Measurements from ENCODE around the gene IER5.
"Not testable (repeated sequence)": the region's sequence is repeated elsewhere in the genome, so short reads cannot be mapped to it uniquely, and the experiment has no call there.

Gene IER5

DNA sequence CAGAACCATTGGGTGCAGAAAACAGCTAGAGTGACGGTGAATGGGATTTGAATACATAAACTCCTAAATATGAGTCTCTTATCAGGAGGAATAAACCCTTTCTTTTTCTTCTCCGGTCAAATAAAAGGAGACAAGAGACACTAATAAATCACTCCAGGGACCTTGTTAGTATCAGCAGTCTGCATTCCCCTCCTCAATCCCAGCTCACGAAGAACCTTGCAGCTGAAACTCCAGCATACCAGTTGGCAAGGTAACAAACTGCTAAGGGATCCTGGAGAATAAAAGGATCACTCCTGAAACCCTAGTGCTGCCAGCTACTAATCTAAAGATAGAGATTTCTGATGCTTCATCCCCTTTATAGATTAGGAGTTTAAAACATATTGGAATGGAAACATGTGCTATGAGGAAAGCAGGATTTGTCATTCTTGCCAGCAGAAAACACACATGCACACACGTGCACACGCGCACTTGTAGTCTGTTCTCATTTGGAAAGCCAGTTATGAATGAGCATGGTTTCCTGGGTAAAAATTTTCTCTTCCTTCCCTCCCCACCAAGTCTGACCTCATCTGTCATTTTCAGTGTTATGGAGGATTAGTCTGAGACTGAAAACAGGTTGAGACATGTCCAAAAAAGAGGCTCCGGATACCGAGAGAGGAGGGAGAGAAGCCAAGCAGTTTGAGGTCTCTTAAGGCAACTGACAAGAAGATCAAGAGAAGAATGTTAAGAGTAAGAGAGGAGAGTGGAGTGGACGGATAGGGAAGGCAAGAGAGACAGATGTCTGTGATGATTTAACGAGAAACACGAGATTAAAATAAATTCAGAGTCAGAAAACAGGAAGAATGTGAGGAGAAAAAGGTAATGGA is 10.9 kb downstream of the IER5 start:
- DNase-seq, result no peak

DNA sequence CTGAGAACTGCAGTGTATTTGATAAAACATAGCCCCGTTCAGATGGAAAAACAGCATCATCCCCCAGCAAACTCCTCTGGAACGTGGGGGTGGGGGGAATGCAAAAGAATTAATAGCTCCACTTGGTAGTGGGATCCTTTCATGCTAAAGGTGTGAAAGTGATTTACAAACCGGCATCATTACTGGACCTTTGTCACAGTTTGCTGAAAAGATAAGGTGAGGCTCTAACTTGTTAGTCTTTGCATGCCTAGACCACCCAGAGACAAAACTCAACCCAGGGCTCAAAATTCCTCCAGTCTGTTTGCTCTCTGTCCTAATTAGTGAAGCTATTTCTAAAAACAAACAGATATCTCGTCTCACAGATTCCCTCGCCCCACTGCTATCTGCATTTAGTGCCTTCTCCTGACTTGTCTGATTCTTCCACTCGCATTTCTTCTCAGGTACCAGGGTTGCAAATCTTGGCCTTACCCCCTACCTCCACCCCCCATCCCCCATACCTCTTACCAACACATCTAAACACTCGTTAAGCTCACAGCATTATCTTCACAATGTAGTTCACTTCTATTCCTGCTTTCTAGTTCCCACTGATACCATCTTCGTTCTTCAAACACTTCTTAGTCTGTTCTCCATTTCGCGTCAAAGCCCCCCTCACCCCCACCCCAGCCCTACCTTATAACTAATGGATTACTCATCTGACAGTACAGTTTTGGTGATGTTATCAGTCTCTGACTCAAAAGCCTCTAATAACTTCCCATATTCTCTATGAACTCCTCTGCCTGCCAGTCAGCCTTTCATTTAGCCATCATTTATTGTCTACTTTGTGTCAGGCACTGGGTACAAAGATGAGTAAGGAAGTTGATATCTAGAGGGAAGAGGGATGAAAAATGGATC is 11.8 kb downstream of the IER5 start:
- DNase-seq, result no peak

DNA sequence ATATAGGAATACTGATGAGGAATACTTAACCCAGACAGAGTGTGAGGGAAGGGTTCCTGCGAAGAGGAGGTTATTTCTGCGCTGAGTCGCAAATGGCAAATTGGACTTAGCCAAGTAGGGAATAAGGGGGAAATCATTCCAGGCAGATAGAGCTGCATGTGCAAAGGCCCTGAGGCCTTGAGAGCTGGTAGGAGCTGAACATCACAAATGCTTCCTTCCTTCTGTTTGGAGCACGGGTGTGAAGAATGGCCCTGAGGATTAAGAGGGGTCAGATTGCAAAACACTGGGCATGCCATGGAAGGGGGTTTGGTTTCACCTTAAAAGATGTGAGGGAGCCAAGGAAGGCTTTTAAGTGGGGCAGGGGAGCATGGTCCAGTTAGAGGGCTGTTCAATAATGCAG is 12.4 kb downstream of the IER5 start:
- no peak for DNase-seq

DNA sequence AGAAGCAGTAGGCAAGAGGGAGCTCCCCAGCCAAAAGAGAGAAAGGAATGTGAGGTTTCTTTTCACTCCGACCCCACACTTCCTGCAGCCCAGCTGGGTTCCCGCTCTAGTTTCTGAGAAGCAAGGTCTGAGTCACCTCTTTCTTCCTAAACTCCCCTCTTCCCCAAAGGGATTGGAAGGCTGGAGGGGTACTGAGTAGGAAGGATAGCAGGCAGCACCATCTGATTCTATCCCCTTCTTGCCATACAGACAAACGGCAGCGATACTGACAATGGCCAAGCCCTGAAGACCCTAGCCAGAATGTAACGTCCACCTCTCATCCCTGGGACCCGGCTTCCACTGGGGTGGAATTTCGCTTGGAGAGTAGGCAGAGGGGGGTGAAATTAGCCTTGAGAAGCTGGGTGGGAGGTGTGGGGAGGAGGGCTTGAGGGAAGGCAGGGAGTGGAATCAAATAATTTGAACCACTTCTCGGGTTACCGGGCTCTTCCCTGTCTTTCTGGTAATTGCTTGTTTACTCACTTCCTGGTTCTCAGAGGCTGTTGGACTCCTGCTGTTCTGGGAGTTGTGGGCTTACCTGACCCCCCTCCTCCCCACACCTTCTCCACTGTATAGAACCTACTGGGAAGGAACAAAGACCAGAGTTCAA is 13.2 kb downstream of the IER5 start:
- DNase-seq, result peak in 1 of 2 experiments; percentile 47

DNA sequence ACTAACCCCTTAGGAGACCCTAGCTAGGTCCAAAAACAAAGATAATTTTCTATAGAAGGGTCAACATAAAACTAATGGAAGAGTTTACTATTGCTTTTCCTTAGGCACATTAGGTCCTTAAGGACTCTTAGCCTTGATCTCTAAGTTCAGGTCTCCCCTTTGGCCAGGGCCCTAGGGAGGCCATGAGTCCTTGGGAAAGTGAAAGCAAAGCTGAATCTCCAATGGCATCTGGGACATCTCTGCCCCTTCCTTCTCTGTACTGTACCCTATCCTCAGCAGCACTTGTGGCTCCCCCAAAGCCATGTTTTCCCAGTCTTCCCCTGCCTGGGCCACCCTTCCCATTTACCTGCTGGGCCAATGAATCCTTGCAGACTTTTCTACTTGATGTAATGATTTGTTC is 14.3 kb downstream of the IER5 start:
- DNase-seq, result no peak

DNA sequence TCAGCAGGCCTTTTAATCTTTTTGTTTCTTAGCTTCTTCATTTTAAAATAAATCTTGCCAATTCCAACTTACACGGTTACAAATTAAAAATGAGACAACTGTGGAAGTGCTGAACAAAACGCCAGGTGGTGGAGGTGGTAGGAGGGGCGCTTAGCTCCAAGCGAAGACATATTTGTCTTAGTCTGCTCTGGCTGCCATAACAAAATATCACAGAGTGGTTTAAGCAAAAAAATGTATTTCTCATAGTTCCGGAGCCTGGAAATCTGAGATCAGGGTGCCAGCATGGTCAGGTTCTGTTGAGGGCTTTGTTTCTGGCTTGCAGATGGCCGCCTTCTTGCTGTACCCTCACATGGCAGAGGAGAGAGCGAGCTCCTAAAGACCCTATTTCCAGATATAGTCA is 14.9 kb downstream of the IER5 start:
- DNase-seq, result no peak

DNA sequence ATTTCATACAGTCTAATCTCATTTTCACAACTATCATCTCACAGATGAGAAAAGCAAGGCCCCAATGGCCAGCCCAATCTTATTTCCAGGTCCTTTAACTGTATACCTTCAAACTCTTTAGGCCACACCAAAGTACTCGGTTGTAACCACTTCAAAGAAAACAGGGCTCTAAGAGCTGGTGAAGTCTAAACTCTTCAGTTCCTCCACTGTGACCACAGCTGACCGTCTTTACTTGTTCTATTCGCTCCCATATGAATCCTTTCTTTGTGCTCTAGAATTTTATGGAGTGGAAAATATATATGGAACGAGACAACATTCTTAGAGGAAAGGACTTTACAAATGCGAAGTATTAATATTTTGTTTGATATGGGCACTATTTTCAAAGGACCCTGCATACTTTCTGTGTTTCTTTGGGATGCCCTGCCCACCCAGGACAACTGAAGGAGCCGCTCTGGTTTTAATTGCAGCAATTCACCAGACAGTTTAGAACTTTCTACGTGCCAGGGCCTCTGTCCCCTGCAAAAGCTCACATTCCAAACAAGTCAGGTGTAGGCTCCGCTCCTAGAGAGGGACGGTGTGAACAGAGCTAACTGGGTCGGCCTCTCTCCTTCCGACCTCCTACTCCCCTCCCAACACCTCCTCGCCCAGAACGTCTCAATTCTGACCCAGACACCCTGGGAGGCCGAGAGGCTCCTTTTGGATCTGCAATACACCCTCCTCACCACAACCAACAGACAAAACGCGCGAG is 15.7 kb downstream of the IER5 start:
- no peak for DNase-seq

DNA sequence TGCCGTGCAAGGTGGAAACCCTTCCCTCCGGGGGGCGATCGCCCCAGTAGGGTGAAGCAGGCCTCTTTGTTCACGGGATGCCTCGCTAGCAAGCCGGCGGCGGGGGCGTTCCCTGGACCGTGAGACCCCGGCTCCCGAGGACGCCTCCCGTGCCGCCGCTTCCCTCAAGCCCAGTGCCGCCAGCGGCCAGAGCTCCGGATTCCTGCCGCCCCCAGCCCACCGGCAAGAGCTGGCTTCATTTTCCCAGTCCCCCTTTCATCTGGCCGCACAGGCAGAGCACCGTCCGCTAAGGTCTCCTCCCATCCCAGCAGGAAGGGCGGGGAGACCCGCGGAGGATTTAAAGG is 16.3 kb downstream of the IER5 start:
- DNase-seq, result no peak

DNA sequence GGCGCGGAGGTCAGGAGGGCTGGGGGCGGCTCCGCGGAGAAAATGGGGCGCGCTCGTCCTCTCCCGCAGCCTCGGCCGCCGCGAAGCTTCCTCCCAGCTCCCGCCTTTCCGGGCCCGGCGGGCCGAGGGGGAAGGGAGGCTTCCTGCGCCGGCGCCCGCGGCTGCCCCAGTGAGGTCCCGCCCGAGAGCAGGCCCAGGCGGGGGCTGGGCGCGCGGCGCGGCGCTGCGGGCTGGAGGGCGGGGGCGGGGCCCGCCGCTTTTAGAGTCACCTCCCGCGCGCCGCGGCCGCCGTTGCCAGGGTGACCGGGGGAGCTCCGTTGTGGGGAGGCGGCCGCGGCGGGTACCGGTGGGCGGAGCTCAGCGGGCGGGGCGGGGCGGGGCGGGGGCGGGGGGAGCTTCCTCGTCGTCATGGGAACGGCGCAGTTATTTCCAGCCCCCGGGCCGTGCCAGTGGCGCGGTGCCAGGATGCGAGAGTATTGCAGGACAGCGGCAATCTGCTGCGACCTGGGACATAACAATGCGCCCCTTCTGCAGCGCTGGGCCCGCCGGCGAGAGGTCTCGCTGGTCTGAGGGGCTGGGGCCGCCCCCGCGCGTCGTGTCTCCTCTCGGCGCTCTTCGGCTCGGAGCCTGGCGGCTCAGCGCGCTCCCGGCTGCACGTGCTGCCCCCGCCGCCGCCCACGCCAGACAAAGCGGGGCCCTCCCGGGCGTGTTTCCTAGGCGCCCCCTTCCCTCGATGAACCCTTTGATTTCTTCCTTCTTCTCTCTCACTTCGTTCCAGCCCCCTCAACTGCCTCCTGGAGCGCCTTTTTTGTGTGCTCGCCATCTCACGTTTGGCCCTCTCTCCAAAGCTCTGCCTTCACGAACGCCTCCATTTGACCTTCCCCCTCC is 16.9 kb downstream of the IER5 start:
- DNase-seq, result peak; percentile 20 to 60

DNA sequence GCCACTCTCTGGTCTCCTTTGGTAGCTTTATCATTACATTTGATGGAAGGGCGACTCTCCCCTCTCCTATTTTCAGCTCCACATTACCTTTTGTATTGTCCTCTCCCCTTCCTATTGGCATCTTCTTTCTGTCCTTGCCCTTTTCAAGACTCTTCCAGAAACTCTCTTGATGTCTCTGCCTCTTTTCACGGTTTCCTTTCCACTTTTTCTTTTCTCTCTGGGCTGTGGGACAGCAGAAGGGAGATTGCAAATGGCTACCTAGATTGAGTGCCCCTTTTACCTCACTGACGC is 17.5 kb downstream of the IER5 start:
- DNase-seq, result no peak

DNA sequence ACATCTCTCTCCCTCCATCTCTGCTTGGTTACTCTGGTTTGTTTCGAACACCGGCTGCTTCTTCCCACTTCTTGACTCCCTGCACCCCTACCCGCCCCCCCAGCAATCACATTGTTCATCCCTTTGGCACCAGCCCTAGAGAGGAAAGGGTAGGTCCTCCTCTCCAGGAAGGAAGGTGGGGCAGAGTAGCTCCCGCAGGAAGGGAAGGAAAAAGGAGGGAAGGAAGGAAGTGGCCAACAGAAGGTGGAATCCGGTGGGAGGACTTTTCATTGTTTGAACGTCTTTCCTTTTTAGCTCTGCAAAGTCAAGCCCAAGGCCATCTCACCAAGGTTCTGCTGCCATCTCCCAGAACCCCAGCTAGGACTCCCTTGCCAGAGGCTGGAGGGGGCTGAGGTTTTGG is 18.0 kb downstream of the IER5 start:
- no peak for DNase-seq

DNA sequence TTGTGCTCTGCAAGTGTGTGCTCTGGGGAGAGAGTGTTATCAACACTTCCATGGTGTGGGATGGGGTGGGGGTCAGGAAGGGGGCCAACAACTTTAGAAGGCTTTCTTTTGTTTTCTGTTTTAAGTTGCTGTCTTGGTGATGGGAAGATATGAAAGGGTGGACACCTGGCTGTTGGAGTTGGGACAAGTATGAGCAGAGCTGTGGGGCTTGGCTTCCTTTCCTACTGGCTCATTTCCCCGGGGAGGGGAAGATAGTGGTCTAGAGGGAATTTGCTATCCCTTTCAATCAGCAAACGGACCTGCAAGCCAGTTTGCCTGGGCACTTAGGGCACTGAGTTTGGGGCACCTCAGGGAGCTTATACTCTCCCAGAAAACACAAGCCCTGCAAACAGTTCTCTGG is 19.2 kb downstream of the IER5 start:
- DNase-seq, result no peak

DNA sequence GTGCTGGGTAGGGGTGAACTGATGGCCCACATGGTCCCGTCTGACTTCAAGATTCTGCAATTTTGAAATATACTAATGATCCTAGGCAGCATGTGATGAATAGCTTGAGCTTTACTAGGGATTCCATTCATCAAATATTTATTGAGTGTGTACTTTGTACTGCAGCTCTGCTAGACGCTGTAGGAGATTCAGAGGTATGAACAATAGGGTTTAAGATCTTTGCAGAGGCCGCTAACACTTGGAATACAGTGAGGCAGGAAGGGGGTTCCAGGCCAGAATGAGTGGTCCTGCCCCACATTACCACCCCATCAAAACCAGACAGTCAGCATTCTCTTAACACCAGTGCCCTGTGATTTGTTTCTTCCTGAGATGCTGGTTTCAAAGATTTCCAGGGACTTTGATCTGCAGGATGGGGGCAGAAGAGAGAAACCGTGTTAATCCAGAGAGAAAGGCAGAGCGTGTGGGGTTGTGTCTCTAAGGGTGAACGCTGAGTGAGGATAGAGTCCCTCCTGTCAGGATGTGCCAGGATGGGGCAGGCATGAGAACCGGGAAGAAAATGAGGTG is 19.9 kb downstream of the IER5 start:
- no peak for DNase-seq

DNA sequence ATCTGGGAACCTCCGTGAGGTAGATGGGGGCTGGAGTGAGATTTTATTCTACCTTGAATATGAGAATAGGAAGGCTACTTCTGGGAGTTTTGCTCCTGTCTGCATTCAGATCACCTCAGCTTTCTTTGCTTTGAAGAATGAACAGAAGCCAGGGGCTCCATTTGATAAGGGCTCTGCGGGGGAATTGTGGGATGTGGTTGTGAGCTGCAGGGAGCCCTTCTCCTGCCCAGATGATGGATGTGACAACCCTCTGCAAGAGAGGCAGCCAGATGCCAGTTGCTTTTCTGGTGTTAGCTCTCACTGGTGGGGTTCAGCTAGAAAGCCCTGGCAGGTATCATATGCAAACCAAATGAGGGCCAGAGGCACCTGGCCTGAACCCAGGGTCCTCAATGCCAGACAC is 21.5 kb downstream of the IER5 start:
- DNase-seq, result no peak

DNA sequence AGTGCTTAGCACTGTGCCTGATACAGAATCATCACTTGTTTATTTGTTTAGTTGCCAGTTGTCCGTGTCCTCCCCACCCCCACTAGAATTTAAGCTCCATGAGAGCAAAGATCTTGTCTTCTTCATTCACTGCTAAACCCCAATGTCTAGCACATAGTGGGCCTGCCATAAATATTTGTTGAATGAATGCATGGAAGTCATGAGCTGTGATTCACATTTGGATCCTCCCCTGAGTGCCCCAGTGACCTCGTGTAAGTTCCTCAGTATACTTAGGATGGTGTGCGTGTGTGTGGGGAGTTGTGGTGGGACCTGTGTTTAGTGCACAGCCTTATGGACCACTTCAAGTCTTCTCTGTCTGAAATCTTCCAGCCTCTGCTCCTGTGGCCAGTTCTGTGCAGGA is 23.1 kb downstream of the IER5 start:
- DNase-seq, result no peak

DNA sequence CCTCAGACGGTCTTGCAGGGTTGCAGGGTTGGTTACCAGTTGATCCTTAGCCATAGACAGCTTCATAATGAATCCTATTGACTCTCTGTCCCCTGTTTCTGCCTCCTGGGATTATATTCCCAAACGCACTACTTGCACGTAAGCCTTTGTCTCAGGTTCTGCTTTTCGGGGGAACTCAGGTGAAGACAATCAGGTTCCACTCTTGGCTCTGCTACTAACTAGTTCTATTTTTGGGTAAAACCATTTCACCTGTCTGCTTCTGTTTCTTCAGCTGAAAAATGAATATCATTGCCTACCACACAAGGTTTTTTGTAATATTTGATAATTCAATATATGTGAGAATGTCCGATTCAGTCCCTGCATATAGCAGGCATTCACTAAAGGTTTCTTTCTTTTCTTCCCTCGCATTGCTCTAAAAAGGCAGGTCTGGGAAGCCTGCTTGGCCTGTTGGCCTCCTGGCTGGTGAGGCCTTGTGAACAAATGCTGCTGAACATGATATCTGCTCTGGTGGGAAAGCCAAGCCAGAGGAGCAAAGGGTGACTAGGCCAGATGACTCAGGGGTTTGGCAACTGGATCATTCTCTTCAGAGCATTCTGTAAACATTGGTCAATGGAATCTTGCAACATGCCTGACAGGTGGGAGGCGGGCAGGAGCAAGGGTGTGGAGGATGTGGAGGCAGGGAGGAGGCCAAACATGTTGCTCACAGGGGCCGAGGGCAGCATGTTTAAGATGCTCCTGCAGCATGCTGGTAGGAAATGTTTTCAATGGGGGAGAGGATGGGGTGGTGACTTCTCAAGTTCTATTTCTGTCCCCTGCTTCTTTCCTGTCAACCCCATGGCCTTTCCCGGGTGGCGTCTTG is 23.8 kb downstream of the IER5 start:
- peak; percentile 80 to 88 for DNase-seq

DNA sequence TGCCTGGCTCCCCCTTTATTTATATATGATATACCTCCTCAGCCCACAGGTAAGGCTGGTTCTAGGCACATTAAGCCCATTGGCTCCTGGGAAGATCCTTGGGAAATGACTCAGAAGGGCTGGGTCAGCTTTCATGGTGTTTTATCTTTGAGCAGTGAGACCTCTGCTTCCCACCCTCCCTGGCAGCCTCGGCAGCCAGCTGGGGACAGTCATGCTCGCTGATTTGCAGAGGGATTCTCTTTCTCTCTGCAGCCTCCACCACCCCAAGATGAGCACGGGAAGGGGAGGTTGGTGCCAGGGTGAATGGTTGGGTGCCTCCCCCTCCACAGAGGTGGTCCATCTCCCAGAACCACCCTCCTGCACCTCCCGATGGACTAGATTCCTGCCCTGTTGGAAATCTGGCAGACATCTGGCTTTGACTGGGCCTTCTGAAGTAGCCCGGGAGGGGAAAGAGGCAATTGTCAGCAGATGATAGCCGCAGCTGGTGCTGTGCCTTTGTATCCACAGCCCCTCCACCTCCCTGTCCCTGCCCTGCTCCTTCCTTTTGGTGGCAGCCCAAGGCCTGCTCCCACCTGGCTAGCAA is 24.6 kb downstream of the IER5 start:
- DNase-seq, result peak in 1 of 2 experiments; percentile 47

DNA sequence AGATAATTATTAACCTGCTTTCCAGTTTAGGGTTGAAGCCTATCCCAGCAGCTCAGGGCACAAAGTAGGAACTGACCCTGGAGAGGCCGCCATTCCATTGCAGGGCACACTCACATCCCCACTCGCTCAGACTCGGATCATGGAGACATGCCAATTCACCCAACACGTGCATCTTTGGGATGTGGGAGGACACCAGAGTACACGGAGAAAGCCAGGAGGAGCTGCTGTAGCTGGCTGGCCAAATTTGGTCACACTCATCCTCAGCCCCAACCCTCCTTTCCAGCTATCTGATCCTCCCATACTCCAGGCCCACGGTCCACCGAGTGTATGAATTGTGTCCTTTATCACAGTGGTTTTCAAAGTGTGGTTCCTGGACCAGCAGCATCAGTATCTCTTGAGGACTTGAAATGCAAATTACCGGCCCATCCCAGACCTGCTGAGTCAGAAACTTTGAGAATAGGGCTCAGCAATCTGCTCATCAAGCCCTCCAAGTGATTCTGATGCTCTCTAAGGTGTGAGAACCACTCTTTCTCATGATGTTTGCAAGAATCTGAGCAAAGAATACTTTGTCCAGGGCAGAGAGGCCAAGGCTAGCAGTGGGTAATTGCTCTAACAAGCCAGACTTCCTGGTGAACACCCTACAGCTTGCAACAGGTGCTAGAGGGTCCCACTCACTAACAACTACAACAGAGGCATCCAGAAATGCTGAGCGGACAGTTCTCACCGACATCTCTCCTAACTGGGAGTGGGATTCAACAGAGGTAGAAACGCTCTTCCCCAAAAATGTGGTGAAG is 26.3 kb downstream of the IER5 start:
- DNase-seq, result no peak

DNA sequence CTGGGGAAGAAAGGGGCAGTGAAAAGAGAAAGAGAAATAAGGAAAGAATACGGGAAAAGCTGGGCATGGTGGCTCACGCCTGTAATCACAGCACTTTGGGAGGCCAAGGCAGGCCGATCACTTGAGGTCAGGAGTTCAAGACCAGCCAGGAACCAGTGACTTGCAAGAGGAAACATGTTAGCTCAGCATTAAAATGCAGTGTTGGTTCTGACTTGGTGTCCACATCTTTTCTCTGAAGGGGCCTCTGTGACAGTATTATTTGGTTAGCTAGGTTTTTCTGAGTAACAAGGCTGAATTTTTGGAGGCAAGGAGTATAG is 26.8 kb downstream of the IER5 start:
- no peak for DNase-seq

DNA sequence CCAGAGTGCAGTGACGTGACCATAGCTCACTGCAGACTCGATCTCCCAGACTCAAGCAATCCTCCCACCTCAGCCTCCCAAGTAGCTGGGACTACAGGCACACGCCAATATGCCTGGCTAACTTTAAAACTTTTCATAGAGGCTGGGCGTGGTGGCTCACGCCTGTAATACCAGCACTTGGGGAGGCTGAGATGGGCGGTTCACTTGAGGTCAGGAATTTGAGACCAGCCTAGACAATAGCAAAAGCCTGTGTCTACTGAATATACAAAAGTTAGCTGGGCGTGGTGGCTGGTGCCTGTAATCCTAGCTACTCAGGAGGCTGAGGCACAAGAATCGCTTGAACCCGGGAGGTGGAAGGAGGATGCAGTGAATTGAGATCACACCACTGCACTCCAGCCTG is 27.5 kb downstream of the IER5 start:
- not testable (repeated sequence) for DNase-seq

All from SW 1271 (cell line).